Fibroblast of the aortic adventitia (primary cell): ENCODE measurements around the gene AKAP13. TPM values are rescaled to one million over a fixed set of nuclear protein-coding genes. Genes with fewer than 3 reads are reported as not detected.

Experiments
- DNase-seq: peaks from one replicate; pipeline ENCODE4 v3.0.0-alpha.2; 2010; ENCODE audit warnings: low read depth
- H3K4me3 ChIP-seq: 2 replicates; pipeline ENCODE4 v1.5.1; 2011; ENCODE audit warnings: low read depth, mild to moderate bottlenecking, control low read depth, low read length, moderate library complexity
- CTCF ChIP-seq: IDR thresholded peaks from 2 replicates; pipeline ENCODE4 v1.5.1; 2011; ENCODE audit warnings: mild to moderate bottlenecking, low read length, control low read depth, inconsistent platforms; ENCODE audit not compliant: insufficient read depth
- total RNA-seq: library from RNA; depleted of rRNA; stranded (reverse); fragments of >200 nt; gene quantifications from 2 replicates; pipeline ENCODE4 v1.2.3, GENCODE V29; 2012; ENCODE audit warnings: low replicate concordance

AKAP13 gene
- total RNA-seq, 1 donor = 89.9 TPM

- H3K4me3 ChIP-seq = no peak overlapping the region
- no peak for TF ChIP-seq CTCF
- DNase-seq = no peak
Measured at GRCh38 chr15:85772668-85773067, 392.3 kb downstream of the AKAP13 start.

DNA sequence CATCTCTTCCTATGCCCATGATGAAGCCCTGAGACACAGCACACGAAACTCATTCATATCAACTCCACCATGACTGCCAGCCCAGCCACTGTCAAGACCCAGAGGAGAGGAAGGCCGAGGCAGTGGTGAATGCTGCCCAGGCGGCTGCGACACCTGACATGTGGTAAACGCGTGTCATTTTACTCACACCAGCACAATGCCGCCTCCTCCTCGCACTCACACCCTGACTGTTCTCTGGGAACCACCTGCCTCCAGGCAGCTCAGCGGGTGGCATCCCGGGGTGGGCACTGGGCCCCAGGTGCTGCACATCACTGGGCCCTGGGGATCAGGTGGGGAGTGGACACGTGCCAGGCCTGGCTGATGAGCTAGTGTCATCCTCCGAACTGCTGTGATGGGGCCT is 392.8 kb downstream of the AKAP13 start:
- TF ChIP-seq CTCF = no peak
- H3K4me3 ChIP-seq = no peak overlapping the region
- no peak for DNase-seq

- TF ChIP-seq CTCF = no peak
- H3K4me3 ChIP-seq = no peak overlapping the region
- DNase-seq = no peak
Measured at GRCh38 chr15:85773970-85774369, 393.6 kb downstream of the AKAP13 start.

DNA sequence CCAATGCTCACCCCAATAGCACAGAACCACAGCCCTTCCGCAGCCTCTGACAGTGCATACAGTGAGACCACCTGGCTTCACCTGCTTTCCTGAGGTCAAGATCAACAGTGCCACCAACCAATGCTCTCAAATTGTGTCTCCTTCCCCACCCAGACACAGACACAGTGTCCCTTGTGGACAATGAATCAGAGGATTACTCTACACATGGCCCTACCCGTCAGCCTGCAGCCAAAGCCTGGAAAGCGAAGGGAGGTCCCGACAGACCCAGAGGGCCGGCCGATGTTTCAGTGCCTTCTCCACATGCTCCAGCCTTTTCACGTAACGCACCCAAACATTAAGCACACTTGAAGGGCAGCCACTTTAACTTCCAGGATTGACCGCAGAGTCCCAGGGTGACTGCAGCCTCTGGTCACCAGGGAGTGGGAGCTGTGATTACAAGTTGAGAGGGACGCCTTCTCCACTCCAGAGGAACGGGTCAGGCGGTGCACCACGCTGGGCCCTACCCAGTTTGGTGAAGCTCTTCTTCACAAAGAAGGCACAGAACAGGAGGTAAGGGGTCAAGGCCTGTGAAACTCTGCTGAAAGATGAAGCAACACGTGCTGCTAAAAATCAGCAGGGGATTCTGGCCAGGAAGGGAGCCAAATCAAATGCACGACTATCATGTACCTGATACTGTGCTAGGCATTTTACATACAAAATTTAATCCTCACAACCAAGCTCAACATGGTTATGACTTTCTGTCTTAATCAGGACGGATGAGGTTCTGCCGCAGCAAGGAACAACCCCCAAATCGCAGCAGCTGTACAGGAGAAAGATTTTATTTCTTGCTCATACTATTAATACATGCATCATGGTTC is 397.1 kb downstream of the AKAP13 start:
- no peak for TF ChIP-seq CTCF
- no peak overlapping the region for H3K4me3 ChIP-seq
- no peak for DNase-seq

GRCh38 chr15:85778107-85778776 is 397.8 kb downstream of the AKAP13 start:
- DNase-seq = no peak
- TF ChIP-seq CTCF = no peak
- H3K4me3 ChIP-seq = no peak overlapping the region

DNA sequence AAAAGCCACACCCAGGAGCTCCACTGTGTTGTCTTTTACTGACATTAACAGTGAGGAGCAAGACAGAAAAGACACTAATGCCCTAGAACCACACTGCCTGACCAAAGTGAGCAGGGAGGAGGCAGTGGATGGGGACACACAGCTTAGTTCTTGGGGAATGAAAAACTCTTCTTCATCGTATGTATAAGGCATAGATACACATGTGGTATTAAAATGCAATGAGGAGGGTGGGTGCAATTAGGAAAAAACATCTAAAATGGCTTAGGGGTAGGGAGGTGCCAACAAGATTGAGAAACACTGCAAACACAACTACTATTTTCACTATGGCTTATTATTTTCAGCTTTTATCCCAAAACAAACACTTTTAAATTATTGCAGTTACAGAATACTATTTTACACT is 398.8 kb downstream of the AKAP13 start:
- no peak for TF ChIP-seq CTCF
- no peak for DNase-seq
- no peak overlapping the region for H3K4me3 ChIP-seq
